PFSK-1 (cell line): ENCODE measurements around the gene CERS3.

Source experiments
- FOXP2 ChIP-seq: optimal IDR thresholded peaks from 2 replicates; pipeline ENCODE3; 2011; ENCODE audit warnings: borderline replicate concordance, control low read depth, inconsistent platforms; ENCODE audit not compliant: insufficient read depth; ENCODE audit errors: extremely low read length, extremely low read depth
- POLR2AphosphoS5 ChIP-seq: IDR thresholded peaks from 2 replicates; pipeline ENCODE4 v1.6.1; 2012; ENCODE audit warnings: low read depth, mild to moderate bottlenecking, control low read depth, low read length, moderate library complexity
- SIN3A ChIP-seq: IDR thresholded peaks from 2 replicates; pipeline ENCODE4 v1.6.1; 2012; ENCODE audit warnings: mild to moderate bottlenecking, low read length, moderate library complexity, borderline replicate concordance; ENCODE audit not compliant: insufficient read depth
- TAF1 ChIP-seq: IDR thresholded peaks from 2 replicates; pipeline ENCODE4 v1.6.1; 2012; ENCODE audit warnings: low read length, control low read depth, borderline replicate concordance; ENCODE audit not compliant: insufficient read depth
- TF ChIP-seq, protein P1 (sequence below), 2 experiments: IDR thresholded peaks; 2 replicates each; pipeline versions ENCODE4 v1.6.1 to v1.8.0; 2011 to 2012; ENCODE audit warnings: low read depth in 2 of 2, low read length in 2 of 2, control low read depth in 1 of 2, inconsistent platforms in 1 of 2, mild to moderate bottlenecking in 1 of 2, moderate library complexity in 1 of 2; ENCODE audit not compliant: insufficient read depth in 1 of 2

CERS3 gene

DNA sequence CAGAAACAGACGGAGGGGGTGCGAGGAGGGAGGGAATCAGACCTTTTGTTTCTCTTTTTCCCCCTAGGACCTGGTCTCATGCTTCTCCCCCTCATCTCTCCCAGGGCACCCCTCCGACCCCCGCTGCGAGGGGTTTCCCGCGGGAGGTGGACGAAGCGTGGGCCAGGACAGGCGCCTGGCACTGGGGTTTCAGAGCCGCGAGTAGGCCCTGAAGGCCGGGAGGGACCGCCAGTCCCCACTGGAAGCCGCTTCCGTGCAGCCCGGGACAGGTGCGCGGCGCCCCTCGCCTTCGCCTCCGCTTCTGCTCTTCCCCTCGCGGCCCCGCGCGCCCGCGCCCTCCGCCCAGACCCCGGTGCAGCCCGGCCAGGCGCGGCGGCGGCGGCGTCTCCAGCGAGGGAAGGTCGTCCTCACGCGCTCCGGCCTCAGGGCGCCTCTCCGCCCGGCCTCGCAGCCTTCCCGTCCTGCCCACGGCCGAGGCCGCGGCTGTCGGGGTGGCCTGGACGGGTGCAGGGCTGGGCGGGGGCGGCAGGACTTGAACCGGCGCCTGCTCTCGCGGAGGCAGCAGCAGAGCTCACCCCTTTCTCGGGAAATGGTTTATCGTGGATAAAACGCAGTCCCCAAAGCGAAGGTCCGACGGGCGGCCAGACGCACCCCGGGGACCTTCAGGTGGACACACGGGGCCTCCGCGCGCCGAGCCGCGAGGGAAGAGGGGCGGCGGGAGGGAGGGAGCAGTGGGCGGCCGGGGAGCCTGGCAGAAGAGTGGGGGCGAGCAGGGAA is 155.4 kb downstream of the CERS3 start:
- TF ChIP-seq FOXP2 = no peak
- TF ChIP-seq, protein P1, sequence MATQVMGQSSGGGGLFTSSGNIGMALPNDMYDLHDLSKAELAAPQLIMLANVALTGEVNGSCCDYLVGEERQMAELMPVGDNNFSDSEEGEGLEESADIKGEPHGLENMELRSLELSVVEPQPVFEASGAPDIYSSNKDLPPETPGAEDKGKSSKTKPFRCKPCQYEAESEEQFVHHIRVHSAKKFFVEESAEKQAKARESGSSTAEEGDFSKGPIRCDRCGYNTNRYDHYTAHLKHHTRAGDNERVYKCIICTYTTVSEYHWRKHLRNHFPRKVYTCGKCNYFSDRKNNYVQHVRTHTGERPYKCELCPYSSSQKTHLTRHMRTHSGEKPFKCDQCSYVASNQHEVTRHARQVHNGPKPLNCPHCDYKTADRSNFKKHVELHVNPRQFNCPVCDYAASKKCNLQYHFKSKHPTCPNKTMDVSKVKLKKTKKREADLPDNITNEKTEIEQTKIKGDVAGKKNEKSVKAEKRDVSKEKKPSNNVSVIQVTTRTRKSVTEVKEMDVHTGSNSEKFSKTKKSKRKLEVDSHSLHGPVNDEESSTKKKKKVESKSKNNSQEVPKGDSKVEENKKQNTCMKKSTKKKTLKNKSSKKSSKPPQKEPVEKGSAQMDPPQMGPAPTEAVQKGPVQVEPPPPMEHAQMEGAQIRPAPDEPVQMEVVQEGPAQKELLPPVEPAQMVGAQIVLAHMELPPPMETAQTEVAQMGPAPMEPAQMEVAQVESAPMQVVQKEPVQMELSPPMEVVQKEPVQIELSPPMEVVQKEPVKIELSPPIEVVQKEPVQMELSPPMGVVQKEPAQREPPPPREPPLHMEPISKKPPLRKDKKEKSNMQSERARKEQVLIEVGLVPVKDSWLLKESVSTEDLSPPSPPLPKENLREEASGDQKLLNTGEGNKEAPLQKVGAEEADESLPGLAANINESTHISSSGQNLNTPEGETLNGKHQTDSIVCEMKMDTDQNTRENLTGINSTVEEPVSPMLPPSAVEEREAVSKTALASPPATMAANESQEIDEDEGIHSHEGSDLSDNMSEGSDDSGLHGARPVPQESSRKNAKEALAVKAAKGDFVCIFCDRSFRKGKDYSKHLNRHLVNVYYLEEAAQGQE (IDR thresholded peaks at IDR 0.05; ENCODE audit: insufficient read depth in 1 of 2, low read depth in 2 of 2, low read length in 2 of 2) = no peak
- TF ChIP-seq TAF1 = no peak
- no peak for TF ChIP-seq POLR2AphosphoS5
- TF ChIP-seq SIN3A = no peak

DNA sequence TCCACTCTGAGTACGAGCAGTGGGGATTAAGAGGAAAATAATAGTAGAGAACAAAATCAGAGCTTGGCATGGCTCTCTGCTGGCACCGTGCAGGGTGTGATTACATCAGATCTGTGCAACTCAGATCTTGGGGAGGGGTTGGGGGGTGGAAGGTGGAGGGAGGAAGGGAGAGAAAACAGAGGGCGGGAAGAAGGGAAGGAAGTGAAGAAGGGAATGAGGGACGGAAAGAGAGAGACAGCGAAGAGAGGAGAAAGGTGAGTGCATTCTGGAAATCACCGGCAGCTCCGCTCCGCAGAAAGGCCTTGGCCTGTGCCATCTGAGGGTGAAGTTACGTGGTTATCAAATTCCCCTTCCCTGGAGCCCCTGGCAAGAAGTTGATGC is 156.0 kb downstream of the CERS3 start:
- no peak for TF ChIP-seq FOXP2
- TF ChIP-seq POLR2AphosphoS5 = no peak
- no peak for TF ChIP-seq SIN3A
- no peak for TF ChIP-seq TAF1

DNA sequence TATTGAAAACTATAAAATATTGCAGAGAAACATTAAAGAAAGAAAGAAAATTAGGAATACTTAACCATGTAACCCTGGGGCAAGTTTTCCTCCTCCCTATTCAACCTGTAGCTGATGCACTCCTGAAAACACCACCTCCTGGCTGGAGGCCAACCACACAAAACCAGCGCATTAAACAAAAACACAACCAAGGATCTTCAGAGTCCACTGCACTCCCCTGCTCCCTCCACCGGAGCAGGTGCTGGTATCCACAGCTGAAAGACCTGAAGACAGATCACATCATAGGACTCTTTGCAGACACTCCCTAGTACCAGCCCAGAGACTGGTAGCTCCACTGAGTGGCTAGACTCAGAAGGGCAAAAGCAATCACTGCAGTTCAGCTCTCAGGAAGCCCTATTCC is 173.4 kb downstream of the CERS3 start:
- no peak for TF ChIP-seq TAF1
- TF ChIP-seq POLR2AphosphoS5 = no peak
- TF ChIP-seq, protein P1 (IDR thresholded peaks at IDR 0.05; ENCODE audit: insufficient read depth in 1 of 2, low read depth in 2 of 2, low read length in 2 of 2) = no peak
- TF ChIP-seq FOXP2 = no peak

DNA sequence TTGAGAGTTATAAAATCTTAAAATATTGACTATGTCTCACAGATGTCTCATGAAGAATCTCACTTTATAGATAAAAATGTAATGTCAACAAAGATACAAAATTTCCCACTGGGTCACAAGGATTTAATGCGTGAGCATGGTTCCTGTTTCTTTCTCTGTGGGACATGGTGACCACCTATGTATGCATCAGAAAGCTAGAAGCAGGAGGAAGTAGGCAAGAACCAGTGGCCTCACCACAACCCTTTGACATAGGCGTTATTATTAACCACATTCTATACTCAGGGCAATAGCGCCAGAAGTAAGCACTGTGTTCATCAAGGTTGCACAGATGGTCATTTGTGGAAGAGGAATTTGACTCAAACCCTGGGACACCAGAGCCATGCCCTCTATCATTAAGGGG is 175.3 kb downstream of the CERS3 start:
- TF ChIP-seq FOXP2 (no peak), TAF1 (no peak), POLR2AphosphoS5 (no peak)
- TF ChIP-seq, protein P1 (IDR thresholded peaks at IDR 0.05; ENCODE audit: insufficient read depth in 1 of 2, low read depth in 2 of 2, low read length in 2 of 2) = no peak

DNA sequence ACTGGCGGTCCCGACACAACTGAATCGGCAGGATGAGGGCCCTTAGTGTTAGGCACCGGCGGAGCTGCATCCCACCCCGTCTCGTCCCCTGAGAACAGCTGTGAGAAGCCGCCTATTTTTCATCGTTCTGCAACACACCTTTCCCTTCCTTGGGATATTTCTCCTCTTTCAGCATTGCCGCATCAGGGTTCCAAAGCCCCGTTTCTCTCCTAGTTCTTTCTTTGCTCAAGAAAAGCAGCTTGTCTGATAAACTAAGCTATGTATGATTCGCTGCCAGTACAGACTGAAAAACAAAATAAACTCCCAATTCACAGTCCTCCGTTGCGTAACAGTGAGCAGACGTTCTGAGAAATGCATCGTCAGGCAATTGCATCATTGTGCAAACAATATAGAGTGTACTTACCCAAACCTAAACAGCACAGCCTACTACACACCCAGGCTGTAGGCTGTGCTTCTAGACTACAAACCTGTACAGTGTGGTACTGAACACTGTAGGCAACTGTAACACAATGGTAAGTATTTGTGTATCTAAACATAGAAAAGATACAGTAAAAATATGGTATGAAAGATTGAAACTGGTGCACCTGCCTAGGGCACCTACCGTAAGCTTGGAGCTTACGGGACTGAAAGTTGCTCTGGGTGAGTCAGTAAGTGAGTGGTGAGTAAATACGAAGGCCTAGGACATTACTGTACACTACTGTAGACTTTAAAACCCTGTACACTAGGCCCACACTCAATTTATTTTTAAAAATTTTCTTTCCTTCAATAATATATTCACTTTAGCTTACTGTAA is 178.1 kb downstream of the CERS3 start:
- TF ChIP-seq, protein P1 (IDR thresholded peaks at IDR 0.05; ENCODE audit: insufficient read depth in 1 of 2, low read depth in 2 of 2, low read length in 2 of 2) = no peak
- TF ChIP-seq SIN3A (no peak), FOXP2 (no peak), POLR2AphosphoS5 (no peak), TAF1 (no peak)
